Liver (tissue), 3 donors: ENCODE results near the gene PSMA5.

Source experiments
- EGR1 ChIP-seq, 2 donors: IDR thresholded peaks; 2 replicates each; pipeline ENCODE4 v1.6.1; 2016 to 2018; ENCODE audit warnings: antibody characterized with exemption in 2 of 2, low read depth in 2 of 2
- FOXA1 ChIP-seq: IDR thresholded peaks from 2 replicates; pipeline ENCODE4 v1.6.1; 2016; ENCODE audit warnings: antibody characterized with exemption
- GABPA ChIP-seq, 2 donors: IDR thresholded peaks in 1 of 2; conservative IDR thresholded peaks in 1 of 2; 2 replicates each; pipeline ENCODE4 v1.6.1; 2016; ENCODE audit warnings: antibody characterized with exemption in 2 of 2, mild to moderate bottlenecking in 1 of 2, moderate library complexity in 1 of 2
- NR2F2 ChIP-seq: IDR thresholded peaks from 2 replicates; pipeline ENCODE4 v1.6.1; 2016; ENCODE audit warnings: antibody characterized with exemption
- RAD21 ChIP-seq, 2 donors: IDR thresholded peaks; 2 replicates each; pipeline ENCODE4 v1.6.1; 2016; ENCODE audit warnings: antibody characterized with exemption in 2 of 2, mild to moderate bottlenecking in 2 of 2
- TAF1 ChIP-seq: conservative IDR thresholded peaks from 2 replicates; pipeline ENCODE4 v1.6.1; 2016; ENCODE audit warnings: antibody characterized with exemption, mild to moderate bottlenecking
- TF ChIP-seq, protein P1 (sequence below): IDR thresholded peaks from 2 replicates; pipeline ENCODE4 v1.6.1; 2016; ENCODE audit warnings: antibody characterized with exemption
- TF ChIP-seq, protein P2 (sequence below): IDR thresholded peaks from 2 replicates; pipeline ENCODE4 v1.6.1; 2016; ENCODE audit warnings: antibody characterized with exemption, mild to moderate bottlenecking
- TF ChIP-seq, protein P3 (sequence below): fragments of 150-350 bp; IDR thresholded peaks from 2 replicates; pipeline ENCODE4 v1.5.1; 2017; ENCODE audit warnings: improper control_type of control experiment, low read depth, low read length; ENCODE audit not compliant: missing input control
- TF ChIP-seq, protein P4 (sequence below): IDR thresholded peaks from 2 replicates; pipeline ENCODE4 v1.6.1; 2016; ENCODE audit warnings: antibody characterized with exemption
- TF ChIP-seq, protein P5 (sequence below): IDR thresholded peaks from 2 replicates; pipeline ENCODE4 v1.6.1; 2016; ENCODE audit warnings: antibody characterized with exemption
- donor health status: healthy.
- donor health status: healthy.

DNA sequence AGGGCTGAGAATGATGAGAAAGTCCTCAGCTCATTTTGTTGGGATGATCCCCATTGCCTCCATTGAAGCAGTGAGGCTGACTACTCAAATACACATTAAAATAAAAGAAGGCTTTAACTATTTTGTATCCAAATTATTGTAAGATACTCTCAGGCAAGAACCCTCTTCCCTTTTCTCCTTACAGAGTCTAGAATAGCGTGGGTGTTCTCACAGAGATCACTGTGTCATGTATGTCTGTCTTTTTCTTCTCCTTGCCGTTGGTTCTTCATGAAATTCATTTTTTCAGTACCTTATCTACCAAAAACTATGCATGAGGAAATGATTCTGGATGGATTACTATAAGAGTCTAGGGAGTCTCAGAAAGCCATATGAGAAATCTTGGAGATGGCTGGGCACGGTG lies 58.6 kb downstream of the PSMA5 start:
- TF ChIP-seq, protein P1, sequence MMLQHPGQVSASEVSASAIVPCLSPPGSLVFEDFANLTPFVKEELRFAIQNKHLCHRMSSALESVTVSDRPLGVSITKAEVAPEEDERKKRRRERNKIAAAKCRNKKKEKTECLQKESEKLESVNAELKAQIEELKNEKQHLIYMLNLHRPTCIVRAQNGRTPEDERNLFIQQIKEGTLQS, result no peak
- TF ChIP-seq, protein P2, sequence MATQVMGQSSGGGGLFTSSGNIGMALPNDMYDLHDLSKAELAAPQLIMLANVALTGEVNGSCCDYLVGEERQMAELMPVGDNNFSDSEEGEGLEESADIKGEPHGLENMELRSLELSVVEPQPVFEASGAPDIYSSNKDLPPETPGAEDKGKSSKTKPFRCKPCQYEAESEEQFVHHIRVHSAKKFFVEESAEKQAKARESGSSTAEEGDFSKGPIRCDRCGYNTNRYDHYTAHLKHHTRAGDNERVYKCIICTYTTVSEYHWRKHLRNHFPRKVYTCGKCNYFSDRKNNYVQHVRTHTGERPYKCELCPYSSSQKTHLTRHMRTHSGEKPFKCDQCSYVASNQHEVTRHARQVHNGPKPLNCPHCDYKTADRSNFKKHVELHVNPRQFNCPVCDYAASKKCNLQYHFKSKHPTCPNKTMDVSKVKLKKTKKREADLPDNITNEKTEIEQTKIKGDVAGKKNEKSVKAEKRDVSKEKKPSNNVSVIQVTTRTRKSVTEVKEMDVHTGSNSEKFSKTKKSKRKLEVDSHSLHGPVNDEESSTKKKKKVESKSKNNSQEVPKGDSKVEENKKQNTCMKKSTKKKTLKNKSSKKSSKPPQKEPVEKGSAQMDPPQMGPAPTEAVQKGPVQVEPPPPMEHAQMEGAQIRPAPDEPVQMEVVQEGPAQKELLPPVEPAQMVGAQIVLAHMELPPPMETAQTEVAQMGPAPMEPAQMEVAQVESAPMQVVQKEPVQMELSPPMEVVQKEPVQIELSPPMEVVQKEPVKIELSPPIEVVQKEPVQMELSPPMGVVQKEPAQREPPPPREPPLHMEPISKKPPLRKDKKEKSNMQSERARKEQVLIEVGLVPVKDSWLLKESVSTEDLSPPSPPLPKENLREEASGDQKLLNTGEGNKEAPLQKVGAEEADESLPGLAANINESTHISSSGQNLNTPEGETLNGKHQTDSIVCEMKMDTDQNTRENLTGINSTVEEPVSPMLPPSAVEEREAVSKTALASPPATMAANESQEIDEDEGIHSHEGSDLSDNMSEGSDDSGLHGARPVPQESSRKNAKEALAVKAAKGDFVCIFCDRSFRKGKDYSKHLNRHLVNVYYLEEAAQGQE, result no peak
- no peak for TF ChIP-seq RAD21 (IDR thresholded peaks at IDR 0.05)
- TF ChIP-seq, protein P3, sequence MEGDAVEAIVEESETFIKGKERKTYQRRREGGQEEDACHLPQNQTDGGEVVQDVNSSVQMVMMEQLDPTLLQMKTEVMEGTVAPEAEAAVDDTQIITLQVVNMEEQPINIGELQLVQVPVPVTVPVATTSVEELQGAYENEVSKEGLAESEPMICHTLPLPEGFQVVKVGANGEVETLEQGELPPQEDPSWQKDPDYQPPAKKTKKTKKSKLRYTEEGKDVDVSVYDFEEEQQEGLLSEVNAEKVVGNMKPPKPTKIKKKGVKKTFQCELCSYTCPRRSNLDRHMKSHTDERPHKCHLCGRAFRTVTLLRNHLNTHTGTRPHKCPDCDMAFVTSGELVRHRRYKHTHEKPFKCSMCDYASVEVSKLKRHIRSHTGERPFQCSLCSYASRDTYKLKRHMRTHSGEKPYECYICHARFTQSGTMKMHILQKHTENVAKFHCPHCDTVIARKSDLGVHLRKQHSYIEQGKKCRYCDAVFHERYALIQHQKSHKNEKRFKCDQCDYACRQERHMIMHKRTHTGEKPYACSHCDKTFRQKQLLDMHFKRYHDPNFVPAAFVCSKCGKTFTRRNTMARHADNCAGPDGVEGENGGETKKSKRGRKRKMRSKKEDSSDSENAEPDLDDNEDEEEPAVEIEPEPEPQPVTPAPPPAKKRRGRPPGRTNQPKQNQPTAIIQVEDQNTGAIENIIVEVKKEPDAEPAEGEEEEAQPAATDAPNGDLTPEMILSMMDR, result no peak
- TF ChIP-seq, protein P4, sequence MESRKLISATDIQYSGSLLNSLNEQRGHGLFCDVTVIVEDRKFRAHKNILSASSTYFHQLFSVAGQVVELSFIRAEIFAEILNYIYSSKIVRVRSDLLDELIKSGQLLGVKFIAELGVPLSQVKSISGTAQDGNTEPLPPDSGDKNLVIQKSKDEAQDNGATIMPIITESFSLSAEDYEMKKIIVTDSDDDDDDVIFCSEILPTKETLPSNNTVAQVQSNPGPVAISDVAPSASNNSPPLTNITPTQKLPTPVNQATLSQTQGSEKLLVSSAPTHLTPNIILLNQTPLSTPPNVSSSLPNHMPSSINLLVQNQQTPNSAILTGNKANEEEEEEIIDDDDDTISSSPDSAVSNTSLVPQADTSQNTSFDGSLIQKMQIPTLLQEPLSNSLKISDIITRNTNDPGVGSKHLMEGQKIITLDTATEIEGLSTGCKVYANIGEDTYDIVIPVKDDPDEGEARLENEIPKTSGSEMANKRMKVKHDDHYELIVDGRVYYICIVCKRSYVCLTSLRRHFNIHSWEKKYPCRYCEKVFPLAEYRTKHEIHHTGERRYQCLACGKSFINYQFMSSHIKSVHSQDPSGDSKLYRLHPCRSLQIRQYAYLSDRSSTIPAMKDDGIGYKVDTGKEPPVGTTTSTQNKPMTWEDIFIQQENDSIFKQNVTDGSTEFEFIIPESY, result no peak
- no peak for TF ChIP-seq GABPA (IDR thresholded peaks at IDR 0.05 in 1 of 2, conservative IDR thresholded peaks at IDR 0.05 in 1 of 2)
- TF ChIP-seq EGR1 (IDR thresholded peaks at IDR 0.05; ENCODE audit: low read depth in 2 of 2), result no peak
- TF ChIP-seq, protein P5, sequence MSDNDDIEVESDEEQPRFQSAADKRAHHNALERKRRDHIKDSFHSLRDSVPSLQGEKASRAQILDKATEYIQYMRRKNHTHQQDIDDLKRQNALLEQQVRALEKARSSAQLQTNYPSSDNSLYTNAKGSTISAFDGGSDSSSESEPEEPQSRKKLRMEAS, result no peak
- TF ChIP-seq FOXA1, result no peak
- no peak for TF ChIP-seq NR2F2
- TF ChIP-seq TAF1, result no peak
